HG03159 (cell line): Measurements from ENCODE around the gene TTC19.
A peak's percentile ranks its signal among the peaks of the same experiment; 100 is the strongest.
"Not testable (repeated sequence)": the region's sequence is repeated elsewhere in the genome, so short reads cannot be mapped to it uniquely, and the experiment has no call there.

Experiments used
- ATAC-seq: cut with Tn5 transposase; IDR thresholded peaks from one replicate; pipeline ENCODE4 v1.9.1; 2021; ENCODE audit warnings: mild to moderate bottlenecking, moderate library complexity; ENCODE audit not compliant: unreplicated experiment

Gene TTC19

GRCh38 chr17:15971882-15972281, 27.7 kb upstream of the TTC19 start:
- no peak for ATAC-seq

- no peak for ATAC-seq
These were observed 27.1 kb upstream of the TTC19 start for GRCh38 chr17:15972497-15972951.

DNA sequence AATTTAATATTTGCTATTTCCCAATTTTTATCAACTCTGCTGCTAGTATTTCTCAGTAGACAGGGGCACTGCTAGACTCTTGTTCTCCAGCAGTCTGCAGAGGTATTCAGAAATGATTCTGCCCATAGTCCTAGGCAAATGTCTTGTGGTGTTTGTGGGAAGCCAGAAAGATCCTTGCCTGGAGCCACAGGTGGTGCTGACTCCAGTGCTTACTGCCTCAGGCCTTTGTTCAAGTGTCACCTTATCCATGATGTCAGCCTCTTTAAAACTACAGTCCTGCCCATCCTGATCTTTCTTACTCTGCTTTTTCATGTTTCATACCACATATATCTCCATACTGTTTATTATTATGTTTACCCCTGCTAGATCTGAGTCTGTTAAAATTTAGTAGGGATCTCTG, 26.6 kb upstream of the TTC19 start:
- no peak for ATAC-seq

GRCh38 chr17:15973834-15974233, 25.8 kb upstream of the TTC19 start:
- no peak for ATAC-seq

DNA sequence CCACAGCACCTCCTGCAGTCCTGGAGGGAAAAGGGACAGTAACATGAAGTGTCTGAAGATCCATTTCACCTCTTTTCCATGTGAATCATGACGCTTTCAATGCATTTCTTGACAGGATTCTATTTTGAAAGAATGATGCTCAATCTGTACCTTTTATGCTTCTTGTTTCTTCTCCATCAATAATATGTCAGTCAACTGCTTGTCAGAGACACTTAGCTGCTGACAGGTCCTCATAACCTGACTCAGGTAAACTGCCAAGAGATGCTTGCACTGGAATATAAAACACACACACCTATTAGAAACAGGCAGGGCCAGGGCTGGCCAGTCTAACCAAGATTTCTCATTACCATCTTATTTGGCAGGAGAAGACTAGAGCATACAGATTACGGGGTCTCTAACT, 21.7 kb upstream of the TTC19 start:
- ATAC-seq: no peak

- no peak for ATAC-seq
These were observed 21.0 kb upstream of the TTC19 start for GRCh38 chr17:15978606-15979005.

- not testable (repeated sequence) for ATAC-seq
These were observed 20.6 kb upstream of the TTC19 start for GRCh38 chr17:15979013-15979412.

GRCh38 chr17:15981208-15981607, 18.4 kb upstream of the TTC19 start:
- peak; percentile 85 for ATAC-seq

GRCh38 chr17:15981646-15982580, 17.7 kb upstream of the TTC19 start:
- ATAC-seq: no peak

- no peak for ATAC-seq
These were observed 3.3 kb upstream of the TTC19 start for GRCh38 chr17:15996322-15996721.

GRCh38 chr17:15998031-15998562, 1.5 kb upstream of the TTC19 start:
- ATAC-seq: no peak

DNA sequence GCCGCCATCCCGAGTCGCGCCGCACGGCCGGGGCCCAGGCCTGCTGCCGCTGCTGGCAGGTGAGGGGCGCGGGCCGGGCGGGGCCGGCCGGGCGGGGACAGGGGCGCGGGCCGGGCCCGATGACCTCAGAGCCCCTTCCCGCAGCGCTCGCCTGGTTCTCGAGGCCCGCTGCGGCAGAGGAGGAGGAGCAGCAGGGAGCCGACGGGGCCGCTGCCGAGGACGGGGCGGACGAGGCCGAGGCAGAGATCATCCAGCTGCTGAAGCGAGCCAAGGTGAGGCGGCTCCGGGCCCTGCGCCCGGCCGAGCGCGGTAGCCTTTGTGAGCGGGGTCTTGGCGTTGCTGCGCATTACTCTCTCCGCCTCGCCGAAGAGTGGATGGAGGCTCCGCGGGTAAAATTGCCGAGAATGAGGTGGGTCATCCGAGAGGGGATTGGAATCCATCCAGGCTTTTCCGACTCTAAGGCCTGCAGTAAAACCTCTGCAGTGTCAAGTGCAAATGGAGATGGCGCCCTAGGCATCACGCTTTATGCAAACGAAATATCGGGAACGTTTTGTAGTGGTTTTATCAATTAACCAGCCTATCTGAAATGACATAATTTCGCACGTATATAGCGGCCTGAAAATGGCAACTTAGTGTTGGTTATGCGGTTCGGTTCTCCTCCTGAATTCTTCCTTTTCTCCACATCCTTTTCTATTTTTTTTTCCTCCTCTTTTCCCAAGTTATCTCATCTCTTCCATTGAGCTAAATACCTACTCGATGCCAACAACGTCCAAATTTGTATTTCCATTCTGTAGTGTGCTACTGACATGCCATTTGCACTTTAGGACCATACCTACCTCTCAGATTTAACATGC, 577 bp downstream of the TTC19 start:
- peak; percentile 34 for ATAC-seq

- ATAC-seq: no peak
These were observed 1.7 kb downstream of the TTC19 start for GRCh38 chr17:16001226-16001897.

GRCh38 chr17:16002708-16003260, 3.2 kb downstream of the TTC19 start:
- no peak for ATAC-seq

GRCh38 chr17:16003841-16004240, 4.2 kb downstream of the TTC19 start:
- no peak for ATAC-seq

GRCh38 chr17:16005636-16006035, 6.0 kb downstream of the TTC19 start:
- ATAC-seq: no peak

DNA sequence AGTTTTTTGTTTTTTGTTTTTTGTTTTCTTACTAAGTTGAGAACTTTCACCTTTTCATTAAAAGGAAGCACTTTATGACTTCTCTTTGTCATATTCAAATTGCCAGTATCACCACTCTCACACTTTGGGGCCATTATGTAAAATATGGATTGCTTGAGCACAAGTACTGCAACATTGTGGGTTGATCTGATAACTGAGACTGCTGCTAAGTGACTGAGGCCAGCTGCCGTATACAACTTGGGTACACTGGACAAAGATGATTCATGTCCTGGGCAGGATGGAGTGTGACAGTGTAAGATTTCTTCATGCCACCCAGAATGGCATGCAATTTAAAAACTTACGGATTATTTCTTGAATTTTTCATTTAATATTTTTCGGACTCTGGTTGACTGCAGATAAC, 7.8 kb downstream of the TTC19 start:
- no peak for ATAC-seq

DNA sequence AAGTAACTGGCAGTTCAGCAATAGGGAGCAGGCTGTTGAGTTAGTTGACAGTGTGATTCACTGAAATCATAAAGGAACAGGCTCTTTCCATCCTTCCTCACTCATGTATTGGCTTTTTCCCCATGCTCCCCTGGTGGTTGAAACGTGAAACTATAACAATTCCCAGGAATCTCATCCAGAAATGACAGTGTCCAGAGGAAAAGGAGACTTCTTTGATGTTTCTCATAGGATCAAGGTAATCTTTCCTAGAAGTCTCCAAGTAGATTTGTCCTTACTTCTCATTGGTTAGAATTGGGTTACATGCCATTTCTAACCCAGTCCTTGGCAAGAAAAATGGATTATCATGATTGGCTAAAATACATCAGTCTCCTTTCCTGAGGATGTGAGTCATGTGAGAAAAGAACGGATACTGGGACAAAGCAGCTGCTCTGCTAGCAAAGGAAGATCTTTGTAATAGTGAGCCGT, 14.4 kb downstream of the TTC19 start:
- no peak for ATAC-seq

DNA sequence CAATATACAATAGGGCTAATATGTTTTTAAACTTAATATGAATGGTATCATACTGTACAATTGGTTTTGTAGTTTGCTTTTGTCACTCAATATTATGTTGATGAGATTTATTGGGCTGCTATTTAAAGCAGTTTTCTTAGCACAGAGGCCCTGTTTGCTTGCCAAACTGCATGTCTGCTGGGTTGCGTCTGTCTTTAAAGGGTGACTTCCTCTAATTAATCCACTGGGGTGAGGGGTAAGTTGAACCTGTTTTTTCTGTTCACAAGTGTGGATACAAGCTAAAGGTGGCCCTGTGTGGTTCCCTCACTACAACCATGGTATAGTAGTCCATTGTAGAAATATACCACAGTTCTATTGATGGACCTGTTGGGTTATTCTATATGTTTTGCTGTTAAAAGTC, 19.7 kb downstream of the TTC19 start:
- ATAC-seq: no peak

DNA sequence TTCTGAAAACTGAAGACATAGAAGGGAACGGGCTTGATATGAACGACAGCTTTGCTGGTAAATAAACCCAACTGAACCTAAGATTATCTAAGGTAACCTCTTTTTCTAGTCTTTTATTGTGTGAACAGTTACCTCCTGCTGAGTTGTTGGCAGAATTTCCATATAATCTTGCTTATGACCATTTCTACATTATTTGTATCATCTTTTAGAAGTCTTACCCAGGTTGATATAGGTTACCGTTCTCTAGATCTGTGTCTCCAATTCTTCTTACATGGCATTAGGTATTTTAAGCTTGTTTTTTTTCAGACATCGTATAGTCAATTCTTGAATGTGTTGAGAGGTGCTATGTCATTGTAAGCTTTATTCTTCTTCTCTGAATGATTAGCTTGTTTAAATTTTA, 24.3 kb downstream of the TTC19 start:
- no peak for ATAC-seq
